Neural cell (in vitro differentiated cells): Measurements from ENCODE around the gene WDR37.

Source experiments
- CTCF ChIP-seq: fragments of 450-650 bp; IDR thresholded peaks from 2 replicates; pipeline ENCODE4 v1.5.1; 2014; ENCODE audit warnings: antibody characterized with exemption, mild to moderate bottlenecking, moderate library complexity; ENCODE audit not compliant: poor library complexity, severe bottlenecking
- TAF1 ChIP-seq: IDR thresholded peaks from 2 replicates; pipeline ENCODE4 v1.6.1; 2012; ENCODE audit warnings: low read depth

GRCh38 chr10:1128115-1128514 is 71.9 kb downstream of the WDR37 start:
- no peak for TF ChIP-seq CTCF
- no peak for TF ChIP-seq TAF1
